Smooth muscle cell (in vitro differentiated cells): ENCODE data around the gene MTHFS. TPM values are rescaled to one million over a fixed set of nuclear protein-coding genes. Genes with fewer than 3 reads are reported as not detected.

Source experiments
- DNase-seq: peaks from one replicate; lab custom pipeline; 2025; ENCODE audit not compliant: unreplicated experiment; lab: John Stamatoyannopoulos, UW
- H2AFZ ChIP-seq: fragments of 200-600 bp; sonication (generic); 2 replicates; pipeline ENCODE4 v1.6.0; 2016; ENCODE audit warnings: antibody characterized with exemption, low read depth, mild to moderate bottlenecking
- H3F3A ChIP-seq: fragments of 200-600 bp; sonication (generic); 2 replicates; pipeline ENCODE4 v1.6.0; 2017; ENCODE audit warnings: antibody characterized with exemption, low read depth
- H3K27ac ChIP-seq: fragments of 200-600 bp; sonication (generic); 2 replicates; pipeline ENCODE4 v1.5.1; 2016; ENCODE audit warnings: low read depth, mild to moderate bottlenecking
- H3K27me3 ChIP-seq: fragments of 200-600 bp; sonication (generic); 2 replicates; pipeline ENCODE4 v1.6.1; 2016; ENCODE audit warnings: low read depth, mild to moderate bottlenecking
- H3K36me3 ChIP-seq: fragments of 200-600 bp; sonication (generic); 2 replicates; pipeline ENCODE4 v1.5.1; 2016; ENCODE audit warnings: low read depth
- H3K4me1 ChIP-seq: fragments of 200-600 bp; sonication (generic); 2 replicates; pipeline ENCODE4 v1.5.1; 2016; ENCODE audit warnings: low read depth
- H3K4me2 ChIP-seq: fragments of 200-600 bp; sonication (generic); 2 replicates; pipeline ENCODE4 v1.6.0; 2016; ENCODE audit warnings: mild to moderate bottlenecking
- H3K4me3 ChIP-seq: fragments of 200-600 bp; sonication (generic); 2 replicates; pipeline ENCODE4 v1.5.1; 2016; ENCODE audit warnings: mild to moderate bottlenecking
- H3K79me2 ChIP-seq: fragments of 200-600 bp; sonication (generic); 2 replicates; pipeline ENCODE4 v1.6.0; 2016; ENCODE audit warnings: low read depth, mild to moderate bottlenecking
- H3K9ac ChIP-seq: fragments of 200-600 bp; sonication (generic); 2 replicates; pipeline ENCODE4 v1.6.0; 2016; ENCODE audit warnings: low read depth
- H3K9me3 ChIP-seq: fragments of 200-600 bp; sonication (generic); replicated peaks from 2 replicates; pipeline ENCODE4 v1.5.1; 2016; ENCODE audit warnings: low read depth
- H4K20me1 ChIP-seq: fragments of 200-600 bp; sonication (generic); 2 replicates; pipeline ENCODE4 v1.6.0; 2016; ENCODE audit warnings: low read depth
- WGBS: methylation state at CpG from one replicate; pipeline ENCODE4 v1.1.7; 2016; ENCODE audit warnings: low lambda C conversion rate; 5-methylcytosine and 5-hydroxymethylcytosine counted together
- polyA plus RNA-seq: library from polyadenylated mRNA; unstranded; fragments of >200 nt; fragmentation: Nextera tagmentation; extraction: Ambion mirVana; gene quantifications from 2 replicates; pipeline ENCODE4 v1.2.1, GENCODE V29; 2016
- total RNA-seq: library from RNA; depleted of rRNA; stranded (reverse); fragments of >200 nt; gene quantifications from 2 replicates; pipeline ENCODE4 v1.2.3, GENCODE V29; 2014
- TF ChIP-seq, protein P1 (sequence below): fragments of 200-600 bp; sonication (generic); IDR thresholded peaks from 2 replicates; pipeline ENCODE4 v1.5.1; 2017; ENCODE audit warnings: borderline replicate concordance, mild to moderate bottlenecking, antibody characterized with exemption; ENCODE audit not compliant: insufficient read depth, poor library complexity, severe bottlenecking

Gene MTHFS
- total and polyA plus RNA-seq, 2 experiments from 2014 or later, result 46.7 to 64.8 TPM

DNA sequence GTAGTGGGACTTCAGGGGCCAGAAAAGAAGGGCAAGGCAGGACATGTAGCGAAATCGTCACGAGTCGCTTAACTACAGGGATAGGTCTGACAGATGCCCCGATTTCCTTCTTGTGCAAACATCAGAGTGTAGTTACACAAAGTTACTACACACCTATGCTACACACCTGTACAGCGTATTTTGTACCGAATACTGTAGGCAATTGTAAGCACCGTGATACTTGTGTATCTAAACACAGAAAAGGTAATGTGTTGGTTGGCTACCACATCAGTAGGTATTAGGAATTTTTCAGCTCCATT, 515 bp upstream of the MTHFS start:
- TF ChIP-seq, protein P1, sequence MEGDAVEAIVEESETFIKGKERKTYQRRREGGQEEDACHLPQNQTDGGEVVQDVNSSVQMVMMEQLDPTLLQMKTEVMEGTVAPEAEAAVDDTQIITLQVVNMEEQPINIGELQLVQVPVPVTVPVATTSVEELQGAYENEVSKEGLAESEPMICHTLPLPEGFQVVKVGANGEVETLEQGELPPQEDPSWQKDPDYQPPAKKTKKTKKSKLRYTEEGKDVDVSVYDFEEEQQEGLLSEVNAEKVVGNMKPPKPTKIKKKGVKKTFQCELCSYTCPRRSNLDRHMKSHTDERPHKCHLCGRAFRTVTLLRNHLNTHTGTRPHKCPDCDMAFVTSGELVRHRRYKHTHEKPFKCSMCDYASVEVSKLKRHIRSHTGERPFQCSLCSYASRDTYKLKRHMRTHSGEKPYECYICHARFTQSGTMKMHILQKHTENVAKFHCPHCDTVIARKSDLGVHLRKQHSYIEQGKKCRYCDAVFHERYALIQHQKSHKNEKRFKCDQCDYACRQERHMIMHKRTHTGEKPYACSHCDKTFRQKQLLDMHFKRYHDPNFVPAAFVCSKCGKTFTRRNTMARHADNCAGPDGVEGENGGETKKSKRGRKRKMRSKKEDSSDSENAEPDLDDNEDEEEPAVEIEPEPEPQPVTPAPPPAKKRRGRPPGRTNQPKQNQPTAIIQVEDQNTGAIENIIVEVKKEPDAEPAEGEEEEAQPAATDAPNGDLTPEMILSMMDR, result no peak
- WGBS, result 38% methylated on average over 8 of the region's 8 CpGs
- Histone ChIP-seq H3K27ac (peak overlapping the region; percentile 84), H3K9me3 (no peaks in the 10 kb centered on the region), H3K4me3 (peak overlapping the region; percentile 72), H3K9ac (peak overlapping the region; percentile 91), H3K27me3 (no peaks in the 10 kb centered on the region), H3F3A (peaks cover 24% of the 10 kb centered on the region), H2AFZ (peak overlapping the region; percentile 60), H3K36me3 (no peaks in the 10 kb centered on the region), H3K4me2 (peak overlapping the region; percentile 88), H4K20me1 (no peaks in the 10 kb centered on the region), H3K79me2 (peaks cover 42% of the 10 kb centered on the region), H3K4me1 (peaks cover 20% of the 10 kb centered on the region)
- DNase-seq, result no peak

DNA sequence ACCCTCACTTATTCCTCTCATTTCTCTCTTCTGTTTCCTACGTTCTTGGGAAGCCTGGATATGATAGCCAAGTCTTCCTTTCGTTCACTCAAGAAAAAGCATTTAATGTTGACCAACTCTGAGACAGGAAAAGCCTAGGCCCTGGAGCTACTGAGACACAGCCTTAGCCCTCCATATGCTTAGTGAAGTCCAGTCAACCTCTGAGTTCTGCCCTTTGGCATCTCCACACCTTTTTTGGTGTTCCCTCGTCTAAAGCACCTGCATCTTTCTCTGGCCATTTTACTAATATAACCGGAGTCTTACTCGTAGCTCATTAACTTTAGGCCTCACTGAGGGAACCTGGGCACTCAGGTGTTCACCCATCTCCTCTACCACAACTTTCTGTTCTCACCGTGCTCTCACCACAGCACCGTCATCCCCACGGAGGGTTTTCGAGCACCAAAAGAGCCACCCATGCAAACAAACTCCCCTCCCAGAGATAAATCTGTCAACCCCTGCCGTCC, 632 bp downstream of the MTHFS start:
- H3K4me2 ChIP-seq, result peak overlapping the region; percentile 88
- H3K4me3 ChIP-seq, result peak overlapping the region; percentile 72
- TF ChIP-seq, protein P1, result no peak
- peaks cover 50% of the 10 kb centered on the region for H3K79me2 ChIP-seq
- peak overlapping the region; percentile 91 for H3K9ac ChIP-seq
- H4K20me1 ChIP-seq, result peaks cover 2% of the 10 kb centered on the region
- 12% methylated on average over 10 of the region's 10 CpGs for WGBS
- peaks cover 20% of the 10 kb centered on the region for H3K4me1 ChIP-seq
- no peaks in the 10 kb centered on the region for H3K36me3 ChIP-seq
- peaks cover 21% of the 10 kb centered on the region for H3F3A ChIP-seq
- peak overlapping the region; percentile 33 for H2AFZ ChIP-seq
- H3K9me3 ChIP-seq, result no peaks in the 10 kb centered on the region
- no peak for DNase-seq
- H3K27ac ChIP-seq, result peak overlapping the region; percentile 84
- no peaks in the 10 kb centered on the region for H3K27me3 ChIP-seq

DNA sequence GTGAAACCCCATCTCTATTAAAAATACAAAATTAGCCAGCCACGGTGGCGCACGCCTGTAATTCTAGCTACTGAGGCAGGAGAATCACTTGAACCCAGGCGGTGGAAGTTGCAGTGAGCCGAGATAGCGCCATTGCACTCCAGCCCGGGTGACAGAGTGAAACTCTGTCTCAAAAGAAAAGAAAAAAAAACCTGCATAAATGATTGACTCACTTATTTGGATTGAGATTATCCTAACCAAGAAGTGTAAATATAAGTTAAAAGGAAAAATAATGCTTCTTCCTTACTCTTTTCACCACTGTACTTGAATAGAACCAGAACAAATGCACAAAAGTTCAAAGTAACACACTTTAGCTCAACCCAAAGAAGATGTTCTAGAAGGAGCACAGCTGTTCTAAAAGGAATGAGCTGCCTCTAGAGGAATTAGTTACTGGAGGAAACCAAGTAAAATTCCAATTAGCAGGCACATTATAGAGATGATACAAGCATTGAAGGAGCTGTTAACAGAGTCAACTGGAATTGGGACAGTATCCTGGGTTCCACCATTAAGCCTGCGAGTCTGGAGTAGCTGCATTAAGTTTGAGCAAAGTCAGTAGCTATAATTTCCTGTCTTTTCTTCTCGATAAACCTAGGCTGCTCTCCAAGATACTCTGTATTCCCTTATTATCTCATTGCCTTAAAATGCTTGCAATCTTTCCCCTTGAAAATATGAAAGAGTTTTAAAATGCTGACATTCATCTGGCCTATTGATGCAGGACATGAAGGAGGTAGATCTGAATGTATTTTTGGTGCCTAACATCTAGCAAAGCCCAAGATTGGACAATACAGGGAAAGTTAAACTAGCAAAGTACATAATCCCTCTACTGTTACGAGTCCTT, 9.5 kb downstream of the MTHFS start:
- H3K9me3 ChIP-seq, result no peaks in the 10 kb centered on the region
- no peak overlapping the region for H2AFZ ChIP-seq
- H4K20me1 ChIP-seq, result peaks cover 2% of the 10 kb centered on the region
- TF ChIP-seq, protein P1, result no peak
- no peaks in the 10 kb centered on the region for H3K4me1 ChIP-seq
- H3F3A ChIP-seq, result no peaks in the 10 kb centered on the region
- WGBS, result 86% methylated on average over 10 of the region's 10 CpGs
- H3K9ac ChIP-seq, result no peak overlapping the region
- peak overlapping the region; percentile 43 for H3K27ac ChIP-seq
- no peaks in the 10 kb centered on the region for H3K27me3 ChIP-seq
- peaks cover 39% of the 10 kb centered on the region for H3K79me2 ChIP-seq
- H3K36me3 ChIP-seq, result no peaks in the 10 kb centered on the region
- H3K4me3 ChIP-seq, result no peak overlapping the region
- DNase-seq, result no peak
- no peak overlapping the region for H3K4me2 ChIP-seq

DNA sequence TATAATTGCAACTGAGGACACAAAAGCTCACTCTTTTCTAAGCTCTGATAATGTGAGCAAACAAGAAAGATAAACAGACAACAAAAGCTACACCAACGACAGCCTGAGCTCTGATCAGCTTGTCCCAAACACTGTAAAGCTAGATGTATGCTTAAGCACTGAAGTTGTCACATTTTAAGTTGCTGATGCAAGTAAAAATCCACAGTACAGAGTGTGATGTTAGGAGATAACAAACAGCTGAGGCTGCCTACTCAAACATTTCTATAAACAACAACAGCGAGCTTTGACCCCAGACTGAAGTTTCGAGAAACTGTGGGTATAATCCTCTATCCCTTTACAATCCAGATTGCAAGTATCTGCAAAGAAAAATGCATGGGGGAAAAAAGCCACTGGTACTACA, 10.7 kb downstream of the MTHFS start:
- Histone ChIP-seq H4K20me1 (no peaks in the 10 kb centered on the region), H3K36me3 (peaks cover under 1% of the 10 kb centered on the region), H3K4me3 (no peak overlapping the region), H3K27ac (peak overlapping the region; percentile 43), H3K79me2 (peaks cover 28% of the 10 kb centered on the region), H3K27me3 (no peaks in the 10 kb centered on the region), H3K4me2 (peak overlapping the region; percentile 13), H3F3A (no peaks in the 10 kb centered on the region), H3K4me1 (no peaks in the 10 kb centered on the region), H3K9ac (no peak overlapping the region), H3K9me3 (no peaks in the 10 kb centered on the region), H2AFZ (no peak overlapping the region)
- TF ChIP-seq, protein P1, result no peak
- DNase-seq, result no peak
- 37% methylated on average over 3 of the region's 3 CpGs for WGBS
